Measurements from ENCODE around the gene ZBTB47. TPM values are rescaled to one million over a fixed set of nuclear protein-coding genes. Genes with fewer than 3 reads are reported as not detected.

ZBTB47 gene
- total RNA-seq, 2 donors from 2014 or later, result 84.2 to 108 TPM

- no peak for TF ChIP-seq CTCF (IDR thresholded peaks at IDR 0.05)
- no peak overlapping the region for H3K27ac ChIP-seq
- no peak overlapping the region for H3K4me3 ChIP-seq
- ATAC-seq (ENCODE audit: insufficient number of reproducible peaks, low FRiP score, low read depth) (no peak), DNase-seq (ENCODE audit: low spot score) (no peak)
- H3K27me3 ChIP-seq (replicated peaks; ENCODE audit: insufficient read depth), result no peaks in the 10 kb centered on the region
- no peaks in the 10 kb centered on the region for H3K9me3 ChIP-seq
- H3K36me3 ChIP-seq, result no peaks in the 10 kb centered on the region
- H3K4me1 ChIP-seq (ENCODE audit: control insufficient read depth in 1 of 2, low read depth in 2 of 2), result no peaks in the 10 kb centered on the region
Observed at GRCh38 chr3:42710323-42711021, 57.0 kb downstream of the ZBTB47 start.

GRCh38 chr3:42711491-42712343 is 58.2 kb downstream of the ZBTB47 start:
- no peaks in the 10 kb centered on the region for H3K4me1 ChIP-seq (ENCODE audit: control insufficient read depth in 1 of 2, low read depth in 2 of 2)

GRCh38 chr3:42712344-42712648 is 58.8 kb downstream of the ZBTB47 start:
- ATAC-seq (ENCODE audit: insufficient number of reproducible peaks, low FRiP score, low read depth) (no peak), DNase-seq (ENCODE audit: low spot score) (no peak)
- Histone ChIP-seq H3K36me3 (no peaks in the 10 kb centered on the region), H3K4me1 (ENCODE audit: control insufficient read depth in 1 of 2, low read depth in 2 of 2) (no peaks in the 10 kb centered on the region), H3K27me3 (replicated peaks; ENCODE audit: insufficient read depth) (no peaks in the 10 kb centered on the region), H3K4me3 (no peak overlapping the region), H3K27ac (no peak overlapping the region), H3K9me3 (no peaks in the 10 kb centered on the region)
- TF ChIP-seq CTCF (IDR thresholded peaks at IDR 0.05), result no peak

More at GRCh38 chr3:42711491-42712343, 58.2 kb downstream of the ZBTB47 start:
- DNase-seq (ENCODE audit: low spot score), result no peak
- H3K27me3 ChIP-seq (replicated peaks; ENCODE audit: insufficient read depth), result no peaks in the 10 kb centered on the region
- ATAC-seq (ENCODE audit: insufficient number of reproducible peaks, low FRiP score, low read depth), result no peak
- H3K36me3 ChIP-seq, result no peaks in the 10 kb centered on the region
- no peaks in the 10 kb centered on the region for H3K9me3 ChIP-seq
- H3K4me3 ChIP-seq, result no peak overlapping the region
- no peak overlapping the region for H3K27ac ChIP-seq
- no peak for TF ChIP-seq CTCF (IDR thresholded peaks at IDR 0.05)

- ATAC-seq (ENCODE audit: insufficient number of reproducible peaks, low FRiP score, low read depth) (no peak), DNase-seq (ENCODE audit: low spot score) (no peak)
- H3K9me3 ChIP-seq, result no peaks in the 10 kb centered on the region
- no peaks in the 10 kb centered on the region for H3K36me3 ChIP-seq
- no peak for TF ChIP-seq CTCF (IDR thresholded peaks at IDR 0.05)
- H3K27me3 ChIP-seq (replicated peaks; ENCODE audit: insufficient read depth), result no peaks in the 10 kb centered on the region
- H3K4me3 ChIP-seq, result no peak overlapping the region
- H3K4me1 ChIP-seq (ENCODE audit: control insufficient read depth in 1 of 2, low read depth in 2 of 2), result no peaks in the 10 kb centered on the region
- no peak overlapping the region for H3K27ac ChIP-seq
Observed at GRCh38 chr3:42712688-42713372, 59.3 kb downstream of the ZBTB47 start.

GRCh38 chr3:42713747-42714146 is 60.2 kb downstream of the ZBTB47 start:
- no peak overlapping the region for H3K27ac ChIP-seq
- H3K27me3 ChIP-seq (replicated peaks; ENCODE audit: insufficient read depth), result no peaks in the 10 kb centered on the region
- TF ChIP-seq CTCF (IDR thresholded peaks at IDR 0.05), result no peak
- DNase-seq (ENCODE audit: low spot score) (no peak), ATAC-seq (ENCODE audit: insufficient number of reproducible peaks, low FRiP score, low read depth) (no peak)
- no peaks in the 10 kb centered on the region for H3K4me1 ChIP-seq (ENCODE audit: control insufficient read depth in 1 of 2, low read depth in 2 of 2)
- H3K36me3 ChIP-seq, result no peaks in the 10 kb centered on the region
- no peaks in the 10 kb centered on the region for H3K9me3 ChIP-seq
- no peak overlapping the region for H3K4me3 ChIP-seq

All from thoracic aorta (tissue), 2 donors.